Kidney epithelial cell (primary cell): ENCODE data around the gene DTX1. TPM values are rescaled to one million over a fixed set of nuclear protein-coding genes. Genes with fewer than 3 reads are reported as not detected.

Experiments
- DNase-seq: peaks from one replicate; pipeline ENCODE4 v3.0.0-alpha.2; 2010; ENCODE audit warnings: low read depth
- H3K27me3 ChIP-seq: 2 replicates; pipeline ENCODE4 v1.6.0; 2011; ENCODE audit warnings: low read length; ENCODE audit not compliant: control insufficient read depth, insufficient read depth
- H3K36me3 ChIP-seq: 2 replicates; pipeline ENCODE4 v1.5.1; 2011; ENCODE audit warnings: low read length; ENCODE audit not compliant: control insufficient read depth, insufficient read depth
- H3K4me3 ChIP-seq: 2 replicates; pipeline ENCODE4 v1.5.1; 2011; ENCODE audit warnings: low read depth, mild to moderate bottlenecking, control low read depth, low read length
- CTCF ChIP-seq: IDR thresholded peaks from 2 replicates; pipeline ENCODE4 v1.5.1; 2011; ENCODE audit warnings: mild to moderate bottlenecking, moderate library complexity, low read length, control low read depth, inconsistent platforms; ENCODE audit not compliant: insufficient read depth, poor library complexity, severe bottlenecking
- total RNA-seq: library from RNA; depleted of rRNA; stranded (reverse); fragments of >200 nt; gene quantifications from 2 replicates; pipeline ENCODE4 v1.2.3, GENCODE V29; 2015

Gene DTX1
- total RNA-seq, 1 donor from 2014 or later: 1.8 TPM

- Histone ChIP-seq H3K36me3 (no peaks in the 10 kb centered on the region), H3K4me3 (no peak overlapping the region), H3K27me3 (peaks cover 20% of the 10 kb centered on the region)
- no peak for TF ChIP-seq CTCF
- no peak for DNase-seq
Observed at GRCh38 chr12:113087193-113087592, 30.7 kb downstream of the DTX1 start.

- Histone ChIP-seq H3K4me3 (no peak overlapping the region), H3K27me3 (peaks cover 24% of the 10 kb centered on the region)
- no peak for TF ChIP-seq CTCF
Observed at GRCh38 chr12:113088037-113088436, 31.5 kb downstream of the DTX1 start.

GRCh38 chr12:113088971-113089756 lies 32.6 kb downstream of the DTX1 start:
- no peaks in the 10 kb centered on the region for H3K36me3 ChIP-seq
- H3K27me3 ChIP-seq: peaks cover 26% of the 10 kb centered on the region
- no peak overlapping the region for H3K4me3 ChIP-seq
- no peak for TF ChIP-seq CTCF
- no peak for DNase-seq

More at GRCh38 chr12:113088037-113088436, 31.5 kb downstream of the DTX1 start:
- no peak for DNase-seq
- H3K36me3 ChIP-seq: no peaks in the 10 kb centered on the region

GRCh38 chr12:113089839-113090238 lies 33.3 kb downstream of the DTX1 start:
- Histone ChIP-seq H3K36me3 (no peaks in the 10 kb centered on the region), H3K4me3 (no peak overlapping the region), H3K27me3 (peaks cover 24% of the 10 kb centered on the region)
- no peak for TF ChIP-seq CTCF
- DNase-seq: no peak

GRCh38 chr12:113090740-113091139 lies 34.2 kb downstream of the DTX1 start:
- DNase-seq: no peak
- no peak for TF ChIP-seq CTCF
- H3K27me3 ChIP-seq: peaks cover 24% of the 10 kb centered on the region
- H3K4me3 ChIP-seq: no peak overlapping the region
- no peaks in the 10 kb centered on the region for H3K36me3 ChIP-seq

- Histone ChIP-seq H3K4me3 (no peak overlapping the region), H3K27me3 (peaks cover 24% of the 10 kb centered on the region), H3K36me3 (no peaks in the 10 kb centered on the region)
- DNase-seq: no peak
- TF ChIP-seq CTCF: no peak
Observed at GRCh38 chr12:113091506-113091905, 35.0 kb downstream of the DTX1 start.
